GM12892 (cell line): ENCODE data around the gene S100A12.

ENCODE experiments used
- POLR2A ChIP-seq: IDR thresholded peaks from 2 replicates; pipeline ENCODE4 v1.6.1; 2011; ENCODE audit warnings: low read depth, low read length, control low read depth
- POLR2AphosphoS5 ChIP-seq: IDR thresholded peaks from 2 replicates; pipeline ENCODE4 v1.6.1; 2011; ENCODE audit warnings: low read depth, low read length, control low read depth

DNA sequence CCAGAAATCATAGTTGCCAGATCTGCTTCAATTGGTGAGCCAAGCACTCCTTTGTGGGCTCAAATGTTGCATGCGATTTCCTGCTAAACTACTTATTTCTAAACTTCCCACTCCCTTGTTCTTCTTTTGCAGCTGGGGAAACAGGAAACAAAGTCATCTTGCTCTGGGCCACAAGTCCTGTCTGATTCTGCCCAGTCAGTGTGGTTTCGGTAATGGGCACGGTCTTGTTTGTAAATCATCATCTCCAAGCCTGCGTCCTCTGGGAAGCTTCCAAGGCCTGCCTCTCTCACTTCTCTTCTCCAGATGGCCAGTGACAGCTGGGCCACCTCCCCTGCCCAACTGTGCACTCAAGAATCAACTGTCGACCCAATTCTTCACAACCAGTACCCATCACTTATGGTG is 11.1 kb upstream of the S100A12 start:
- TF ChIP-seq POLR2AphosphoS5 (no peak), POLR2A (no peak)
